AG10803 (cell line): Measurements from ENCODE around the gene MED17.
A peak's percentile ranks its signal among the peaks of the same experiment; 100 is the strongest.

Source experiments
- DNase-seq: peaks from one replicate; pipeline ENCODE4 v3.0.0; 2010; ENCODE audit warnings: low read depth
- H3K4me3 ChIP-seq: 2 replicates; pipeline ENCODE4 v1.5.1; 2011; ENCODE audit warnings: mild to moderate bottlenecking, low read length, control low read depth
- CTCF ChIP-seq: conservative IDR thresholded peaks from 2 replicates; pipeline ENCODE4 v1.5.1; 2011; ENCODE audit warnings: mild to moderate bottlenecking, low read length, control low read depth, inconsistent platforms

Gene MED17

GRCh38 chr11:93841446-93841845 is 57.4 kb downstream of the MED17 start:
- no peak for TF ChIP-seq CTCF
- H3K4me3 ChIP-seq = no peak overlapping the region
- no peak for DNase-seq

DNA sequence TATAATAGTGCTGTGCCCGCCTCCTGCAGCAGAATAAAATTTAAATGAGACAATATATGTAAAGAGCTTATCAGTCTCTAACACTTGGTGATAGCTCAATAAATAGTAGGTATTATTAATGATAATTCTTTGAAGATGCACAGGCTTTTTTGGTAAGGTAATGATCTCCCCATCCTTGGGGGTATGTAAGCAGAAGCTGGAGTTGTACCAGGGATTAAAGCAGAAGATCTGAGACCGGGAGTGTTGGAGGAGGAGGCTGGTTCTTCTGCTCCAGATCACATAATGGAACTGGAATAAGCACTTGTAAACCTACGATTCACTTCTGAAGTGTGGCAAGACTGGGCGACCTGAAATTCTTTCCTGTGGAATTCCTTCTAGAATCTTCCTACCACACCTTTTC is 58.0 kb downstream of the MED17 start:
- no peak overlapping the region for H3K4me3 ChIP-seq
- DNase-seq = no peak
- no peak for TF ChIP-seq CTCF

DNA sequence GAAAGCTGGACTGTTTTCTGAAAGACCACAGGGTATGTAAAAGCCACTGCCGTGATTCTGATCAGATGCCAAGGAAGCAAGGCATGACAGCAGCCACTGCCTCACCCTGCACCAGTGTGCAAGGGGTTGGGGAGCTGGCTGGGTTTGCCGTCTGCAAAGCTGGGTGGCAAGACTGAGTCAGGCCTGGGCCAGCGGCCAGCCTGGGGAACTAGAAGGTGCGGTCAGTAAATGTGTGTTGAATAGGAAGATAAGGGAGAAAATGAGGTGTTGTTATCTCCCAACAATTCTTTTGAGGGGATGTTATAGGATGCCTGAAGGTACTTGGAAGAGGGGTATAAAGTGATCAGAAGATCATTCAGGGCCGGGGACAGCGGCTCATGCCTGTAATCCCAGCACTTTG is 58.4 kb downstream of the MED17 start:
- peak; percentile 52 for DNase-seq
- no peak for TF ChIP-seq CTCF
- H3K4me3 ChIP-seq = no peak overlapping the region

DNA sequence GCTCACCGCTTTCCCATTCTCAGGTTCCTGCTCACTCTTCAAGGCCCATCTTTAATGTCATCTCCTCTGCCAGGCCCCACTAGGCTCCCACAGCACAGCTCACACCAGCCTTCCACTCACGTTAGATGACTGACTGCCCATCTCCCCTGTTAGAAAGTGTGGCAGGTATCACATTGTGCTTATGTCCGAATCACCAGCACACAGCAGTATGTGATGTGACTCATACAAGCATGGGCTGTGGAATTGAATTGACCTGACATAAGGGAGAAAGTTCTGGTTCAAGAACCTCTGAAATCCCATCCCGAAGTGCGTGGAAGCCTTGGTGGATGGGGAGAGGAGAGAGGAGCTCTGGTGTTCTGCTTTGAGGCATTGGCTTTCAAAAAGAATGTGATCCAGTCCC is 59.8 kb downstream of the MED17 start:
- no peak overlapping the region for H3K4me3 ChIP-seq
- no peak for DNase-seq
- TF ChIP-seq CTCF = no peak

DNA sequence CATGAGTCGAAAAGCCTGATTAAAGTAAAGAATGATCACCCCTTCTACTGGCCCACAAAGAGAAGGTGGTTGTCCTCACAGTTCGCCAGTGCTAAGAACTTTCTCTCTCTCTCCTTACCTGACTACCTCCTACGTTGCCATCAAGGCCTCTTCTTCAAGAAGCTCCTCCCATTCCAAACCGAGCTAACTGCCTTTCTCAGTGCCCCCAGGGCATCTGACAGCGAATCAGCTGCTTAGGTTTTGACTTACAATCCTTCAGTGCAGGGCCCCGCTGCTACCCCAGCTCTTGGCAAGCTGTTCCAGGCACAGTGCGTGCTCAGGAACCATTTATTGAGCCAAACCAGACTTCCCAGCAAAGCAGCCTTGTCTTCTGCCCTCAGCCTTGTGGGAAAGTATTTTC is 60.5 kb downstream of the MED17 start:
- no peak overlapping the region for H3K4me3 ChIP-seq
- TF ChIP-seq CTCF = no peak
- no peak for DNase-seq

GRCh38 chr11:93845181-93846092 is 61.4 kb downstream of the MED17 start:
- DNase-seq = no peak
- TF ChIP-seq CTCF = no peak
- H3K4me3 ChIP-seq = no peak overlapping the region

DNA sequence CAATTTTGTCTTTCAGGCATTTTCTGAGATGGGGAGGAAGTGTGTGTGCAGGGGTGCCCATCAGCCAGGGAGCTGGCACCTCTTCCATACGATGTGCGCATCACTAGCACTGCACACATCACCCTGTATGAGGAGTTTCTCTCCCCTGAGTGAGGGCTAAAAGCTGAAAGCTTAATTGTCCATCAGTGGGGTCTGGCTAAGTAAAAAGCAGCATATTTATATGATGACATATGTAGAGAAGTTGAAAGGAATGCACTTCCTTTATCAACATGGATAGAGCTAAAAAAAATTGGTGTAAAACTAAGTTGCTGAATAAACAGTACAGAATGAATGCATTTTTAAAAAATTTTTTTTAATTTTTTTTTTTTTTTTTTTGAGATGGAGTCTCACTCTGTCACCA is 62.3 kb downstream of the MED17 start:
- TF ChIP-seq CTCF = no peak
- no peak overlapping the region for H3K4me3 ChIP-seq
- DNase-seq = peak; percentile 49
